Cardiac fibroblast (primary cell): ENCODE data around the gene NAV3.

ENCODE experiments used
- DNase-seq, 2 donors: peaks; one replicate each; pipeline versions ENCODE4 v3.0.0 to v3.0.0-alpha.2; 2010; ENCODE audit warnings: low read depth in 2 of 2
- H3K4me3 ChIP-seq, 2 donors: replicated peaks in 1 of 2; 1 replicate in 1 of 2; 2 replicates in 1 of 2; pipeline ENCODE4 v1.5.1; 2011; ENCODE audit warnings: low read depth in 2 of 2, low read length in 2 of 2, mild to moderate bottlenecking in 2 of 2, moderate library complexity in 1 of 2
- CTCF ChIP-seq: IDR thresholded peaks from one replicate; pipeline ENCODE4 v1.5.1; 2011; ENCODE audit warnings: low read depth, mild to moderate bottlenecking, low read length, inconsistent platforms

The NAV3 gene

GRCh38 chr12:77847680-77848431, 17.2 kb downstream of the NAV3 start:
- TF ChIP-seq CTCF: no peak
- DNase-seq: peak; percentile 68 to 95
- no peak overlapping the region for H3K4me3 ChIP-seq

DNA sequence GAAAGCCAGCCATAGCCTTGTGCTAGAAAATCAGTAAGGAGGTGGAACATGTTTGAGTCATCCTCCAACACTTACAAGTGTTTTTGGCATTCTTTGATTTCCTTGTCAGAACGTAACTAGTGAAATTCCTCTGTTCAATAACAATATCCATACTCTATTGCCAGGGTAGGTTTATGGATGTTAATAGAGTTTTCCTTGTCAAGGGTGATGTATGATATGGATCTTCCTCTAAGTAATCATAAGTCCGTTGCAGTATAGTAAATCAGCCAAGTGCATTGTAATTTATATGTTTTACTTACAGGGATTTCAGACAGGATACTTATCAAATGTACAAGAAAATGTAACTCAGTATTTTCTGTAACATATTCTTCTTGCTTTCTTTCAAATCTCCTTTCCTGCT, 19.4 kb downstream of the NAV3 start:
- H3K4me3 ChIP-seq: no peak overlapping the region
- TF ChIP-seq CTCF: no peak
- no peak for DNase-seq

DNA sequence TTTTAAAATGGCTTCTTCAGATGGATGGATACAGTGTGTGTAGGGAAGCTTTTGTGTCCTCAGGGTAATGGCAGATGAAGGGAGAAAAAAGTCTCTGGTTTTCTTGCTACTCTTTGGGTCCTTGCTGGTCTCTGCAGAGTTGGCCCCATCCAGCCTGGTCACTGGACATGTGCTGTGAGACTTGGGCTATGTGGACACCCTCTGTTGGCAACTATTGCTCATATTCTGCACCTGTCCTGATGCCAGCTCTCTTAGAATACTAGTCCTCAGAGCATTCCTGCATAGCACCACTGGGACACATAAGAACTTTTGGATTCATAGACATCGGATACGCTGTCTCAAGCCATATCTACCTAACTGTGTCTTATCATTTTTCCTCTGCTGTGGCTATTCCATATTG, 20.0 kb downstream of the NAV3 start:
- no peak overlapping the region for H3K4me3 ChIP-seq
- no peak for DNase-seq
- TF ChIP-seq CTCF: no peak

- TF ChIP-seq CTCF: no peak
- peak in 1 of 2 donors; percentile 32 for DNase-seq
- H3K4me3 ChIP-seq: no peak overlapping the region
Measured at GRCh38 chr12:77855548-77855947, 24.9 kb downstream of the NAV3 start.

GRCh38 chr12:77861317-77861716, 30.6 kb downstream of the NAV3 start:
- DNase-seq: peak; percentile 11 to 16
- H3K4me3 ChIP-seq: no peak overlapping the region
- no peak for TF ChIP-seq CTCF

DNA sequence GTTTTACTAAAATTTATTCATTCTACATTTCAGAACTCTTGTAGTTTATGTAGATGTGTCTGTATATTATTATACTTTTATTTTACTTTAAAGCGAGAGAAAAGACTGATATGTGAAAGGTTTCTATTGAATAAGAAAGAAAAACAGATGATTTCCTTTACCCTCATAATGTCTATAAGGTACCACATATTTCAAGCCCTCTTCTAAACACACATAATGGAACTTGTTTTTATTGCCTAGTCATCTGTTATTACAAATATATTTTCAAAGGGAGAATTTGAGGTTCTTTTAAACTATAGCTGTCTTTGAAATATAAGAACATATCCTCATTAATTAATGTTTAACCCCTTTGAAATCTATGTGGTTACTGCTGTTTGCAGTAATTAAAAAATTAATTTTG, 34.5 kb downstream of the NAV3 start:
- TF ChIP-seq CTCF: no peak
- H3K4me3 ChIP-seq: no peak overlapping the region

DNA sequence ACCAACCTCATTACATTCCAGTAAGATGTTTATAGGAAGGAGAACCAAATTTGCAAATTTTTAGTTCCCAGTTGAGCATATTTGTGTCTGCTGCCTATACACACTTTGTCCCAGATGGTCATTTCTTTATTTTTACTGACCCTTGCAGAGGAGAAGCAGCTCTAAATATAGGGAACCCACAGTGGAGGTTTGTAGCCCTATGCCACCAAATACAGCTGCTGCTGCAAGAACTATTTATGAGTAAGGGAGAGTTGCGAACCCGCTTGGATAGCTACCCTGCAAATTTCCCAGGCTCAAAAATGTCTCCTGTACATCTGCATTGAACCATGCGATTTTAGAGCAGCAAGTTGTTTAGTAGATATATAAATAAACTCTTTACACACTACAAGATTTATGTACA, 48.2 kb downstream of the NAV3 start:
- no peak for TF ChIP-seq CTCF
- no peak for DNase-seq
- H3K4me3 ChIP-seq: no peak overlapping the region

More for the DNA sequence above, 34.5 kb downstream of the NAV3 start:
- DNase-seq: no peak
